T-helper 1 cell treated with Interleukin-12 subunit alpha and Interleukin-12 subunit beta and Interleukin-4 antibody, amounts not matched to agents 30 ng/mL and 1 ng/mL, for 36 hours (primary cell): ENCODE results near the gene DENND1C. TPM values are rescaled to one million over a fixed set of nuclear protein-coding genes. Genes with fewer than 3 reads are reported as not detected.

ENCODE experiments used
- intact Hi-C: fragments of 100-400 bp; cut with micrococcal nuclease; formaldehyde crosslinking; loops from one replicate; pipeline ENCODE4 v1.15.1; 2024
- total RNA-seq: library from RNA; stranded (reverse); gene quantifications from 2 replicates; pipeline ENCODE4 v1.2.3, GENCODE V29; 2022

DENND1C gene
- total RNA-seq, 1 donor from 2014 or later = 116 TPM

- intact Hi-C loops = no loop called here
Observed at GRCh38 chr19:6458695-6459261, 22.8 kb downstream of the DENND1C start.

- intact Hi-C loops = no loop called here
Observed at GRCh38 chr19:6457958-6458694, 23.5 kb downstream of the DENND1C start.

GRCh38 chr19:6455924-6456323 lies 25.7 kb downstream of the DENND1C start:
- intact Hi-C loops = no loop called here

GRCh38 chr19:6453951-6454565 lies 27.5 kb downstream of the DENND1C start:
- intact Hi-C loops = no loop called here

- intact Hi-C loops = no loop called here
Observed at GRCh38 chr19:6452899-6453298, 28.7 kb downstream of the DENND1C start.

- intact Hi-C loops = no loop called here
Observed at GRCh38 chr19:6452223-6452614, 29.4 kb downstream of the DENND1C start.

GRCh38 chr19:6451583-6452222 lies 29.9 kb downstream of the DENND1C start:
- intact Hi-C loops = no loop called here

- intact Hi-C loops = no loop called here
Observed at GRCh38 chr19:6450166-6450565, 31.4 kb downstream of the DENND1C start.

- intact Hi-C loops = no loop called here
Observed at GRCh38 chr19:6448045-6448444, 33.5 kb downstream of the DENND1C start.

- intact Hi-C loops = no loop called here
Observed at GRCh38 chr19:6446452-6446851, 35.1 kb downstream of the DENND1C start.

- intact Hi-C loops = no loop called here
Observed at GRCh38 chr19:6443986-6444385, 37.6 kb downstream of the DENND1C start.

- intact Hi-C loops = no loop called here
Observed at GRCh38 chr19:6442087-6442688, 39.4 kb downstream of the DENND1C start.

- intact Hi-C loops = no loop called here
Observed at GRCh38 chr19:6440905-6441304, 40.7 kb downstream of the DENND1C start.

GRCh38 chr19:6439743-6440142 lies 41.8 kb downstream of the DENND1C start:
- intact Hi-C loops = no loop called here

- intact Hi-C loops = no loop called here
Observed at GRCh38 chr19:6433663-6434062, 47.9 kb downstream of the DENND1C start, which contains the start of gene SLC25A41. Gene SLC25A41, minus strand, starts transcription at chr19:6433763. Its CDS starts 70 bp downstream, at chr19:6433693.

GRCh38 chr19:6433165-6433564 lies 48.4 kb downstream of the DENND1C start:
- intact Hi-C loops = no loop called here

- intact Hi-C loops = no loop called here
Observed at GRCh38 chr19:6431891-6432290, 49.7 kb downstream of the DENND1C start.

GRCh38 chr19:6429419-6430221 lies 52.0 kb downstream of the DENND1C start:
- intact Hi-C loops = loop anchor here (5.0 kb wide), 1 partner anchor 1957 kb away; the partner anchor contains the start of gene HDGFL2

GRCh38 chr19:6428692-6429418 lies 52.7 kb downstream of the DENND1C start:
- intact Hi-C loops = loop anchor here (5.0 kb wide), 1 partner anchor 1957 kb away; the partner anchor contains the start of gene HDGFL2

- intact Hi-C loops = loop anchor here (5.0 kb wide), 1 partner anchor 1955 kb away; the partner anchor contains the start of gene HDGFL2
Observed at GRCh38 chr19:6427131-6427530, 54.5 kb downstream of the DENND1C start.
